CD4-positive, alpha-beta T cell treated with Interleukin-15 for 4 hours (primary cell): ENCODE results near the gene SEMA6A.

ENCODE experiments used
- DNase-seq: peaks from one replicate; pipeline ENCODE4 v3.0.0-alpha.2; 2020; ENCODE audit warnings: low spot score

Gene SEMA6A

DNA sequence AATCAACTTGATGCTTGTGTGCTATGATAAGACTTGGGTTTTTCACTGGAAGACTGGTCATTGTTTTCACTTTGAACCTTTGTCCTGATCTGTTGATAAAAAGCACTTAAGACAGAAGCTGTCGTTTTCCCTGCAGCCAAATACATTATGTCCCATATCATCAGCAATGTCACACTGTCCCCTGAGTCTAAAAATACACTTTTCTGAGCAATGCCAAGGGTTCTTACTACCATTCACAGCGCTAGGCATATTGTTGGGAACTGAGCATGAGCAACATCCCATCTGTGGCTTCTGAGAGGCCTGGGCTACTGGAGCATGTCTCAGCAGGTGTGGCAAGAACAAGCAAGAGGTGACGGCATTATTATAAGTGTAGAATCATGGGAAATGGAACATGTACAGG is 81.8 kb downstream of the SEMA6A start:
- no peak for DNase-seq

DNA sequence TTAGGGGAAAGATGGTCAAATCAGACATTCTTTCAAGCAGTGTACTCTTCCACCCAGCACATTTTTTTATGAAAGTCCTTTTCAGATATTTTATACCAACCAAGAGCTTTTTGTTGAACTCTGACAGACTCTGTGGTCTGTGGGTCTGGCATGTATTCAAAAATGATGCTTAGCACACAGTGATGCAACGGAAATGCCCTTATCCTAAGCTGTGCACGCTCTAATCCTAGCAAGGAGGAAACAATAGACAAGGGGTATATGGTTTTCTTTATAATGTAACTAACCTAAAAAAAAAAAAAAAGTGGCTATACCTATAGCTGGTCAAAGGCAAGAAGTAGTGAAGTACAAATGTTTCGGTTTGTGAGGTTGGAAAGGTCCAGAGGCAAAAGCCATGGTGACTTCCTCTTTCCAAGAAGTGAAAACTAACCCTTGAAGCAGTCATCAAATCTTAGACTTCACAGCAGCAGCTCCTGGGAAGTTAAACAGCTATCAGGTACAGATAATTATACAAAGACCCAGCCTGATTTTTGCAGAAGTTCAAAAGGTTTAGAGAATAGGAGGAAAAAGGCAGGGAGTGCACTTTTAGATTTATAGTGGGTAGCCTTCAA is 82.5 kb downstream of the SEMA6A start:
- no peak for DNase-seq

DNA sequence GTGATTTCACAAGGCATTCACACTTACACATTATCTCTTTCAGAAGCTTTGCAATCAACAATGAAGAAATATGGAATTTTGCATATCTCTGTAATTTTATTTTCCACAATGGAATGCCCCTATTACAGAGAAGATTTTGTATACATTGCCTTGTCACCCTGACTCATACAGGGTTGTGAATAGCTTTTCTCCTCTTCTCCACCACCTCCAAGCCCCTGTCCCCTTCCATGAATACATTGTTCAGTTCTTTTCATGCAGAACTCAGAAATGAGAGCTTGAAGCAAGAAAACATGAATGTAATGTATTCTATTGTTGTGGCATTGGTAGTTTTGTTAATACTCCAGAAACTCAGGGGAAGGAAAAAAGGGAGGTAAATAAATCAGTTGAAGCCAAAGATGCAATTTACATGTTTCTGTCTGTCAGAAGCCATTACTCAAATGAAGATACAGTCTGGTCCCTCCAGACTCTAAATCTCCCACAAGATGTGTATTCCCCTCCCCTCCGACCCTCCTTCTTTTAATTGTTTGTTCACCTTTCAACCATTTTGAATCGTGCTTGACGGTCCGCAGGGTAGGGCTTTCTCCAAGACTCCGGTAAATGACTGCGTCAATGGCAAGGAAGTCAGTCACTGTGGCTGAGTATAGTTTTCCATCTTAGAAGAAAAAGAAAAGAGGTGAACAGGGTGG is 86.1 kb downstream of the SEMA6A start:
- DNase-seq = no peak

DNA sequence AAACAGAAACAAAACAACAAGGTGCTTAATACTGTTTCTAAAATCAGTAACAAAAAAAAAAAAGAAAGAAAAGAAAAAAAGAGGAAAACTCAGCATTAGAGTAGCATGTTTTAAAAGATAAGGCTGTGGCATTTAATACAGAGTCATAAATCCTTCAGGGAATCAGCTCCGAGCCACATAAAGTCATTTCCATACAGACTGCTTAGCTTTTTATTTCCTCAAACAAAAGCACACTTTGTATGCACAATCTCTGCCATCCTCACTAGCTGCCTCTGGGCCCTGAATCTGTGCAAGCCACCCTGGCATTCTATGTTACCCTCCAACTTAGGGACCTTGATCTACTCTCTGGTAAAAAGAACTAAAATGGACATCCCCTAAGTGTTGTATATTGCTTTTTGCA is 87.6 kb downstream of the SEMA6A start:
- DNase-seq = no peak

DNA sequence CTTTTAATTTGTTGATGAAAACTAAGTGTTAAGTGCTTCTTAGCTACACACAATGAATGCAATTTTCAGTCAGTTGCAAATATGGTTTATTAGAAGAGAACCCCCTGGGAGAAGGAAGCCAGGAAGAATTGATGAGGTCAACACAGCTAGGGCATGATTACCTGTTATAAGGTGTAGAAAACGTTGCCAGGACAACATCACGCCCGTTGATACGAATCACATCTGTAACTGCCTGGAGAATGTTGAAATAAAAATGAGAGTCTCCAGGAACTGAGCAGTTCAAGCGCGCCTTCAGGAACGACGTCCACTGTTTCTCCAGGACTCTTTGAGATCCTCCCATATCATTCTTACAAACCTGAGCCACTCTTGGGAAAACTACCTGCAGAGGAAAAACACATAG is 88.0 kb downstream of the SEMA6A start:
- no peak for DNase-seq

DNA sequence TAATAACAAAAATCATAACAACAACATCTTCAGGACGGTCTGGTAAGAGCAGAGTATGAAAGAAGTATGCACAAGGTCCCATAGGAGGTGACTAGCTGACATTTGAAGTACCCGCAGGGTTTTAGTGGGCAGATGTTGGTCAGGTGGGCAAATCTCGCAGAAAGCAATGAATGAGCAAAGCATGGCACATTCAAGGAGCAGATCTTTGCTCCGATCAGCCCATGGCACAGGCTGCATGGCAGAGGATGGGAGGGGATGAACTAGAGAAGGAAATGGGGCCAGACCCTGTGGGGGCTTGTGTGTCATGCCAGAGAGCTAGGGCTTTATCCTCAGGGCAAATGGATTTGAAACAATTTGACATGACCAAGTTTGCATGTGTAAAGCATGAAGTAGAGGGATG is 90.0 kb downstream of the SEMA6A start:
- DNase-seq = no peak

DNA sequence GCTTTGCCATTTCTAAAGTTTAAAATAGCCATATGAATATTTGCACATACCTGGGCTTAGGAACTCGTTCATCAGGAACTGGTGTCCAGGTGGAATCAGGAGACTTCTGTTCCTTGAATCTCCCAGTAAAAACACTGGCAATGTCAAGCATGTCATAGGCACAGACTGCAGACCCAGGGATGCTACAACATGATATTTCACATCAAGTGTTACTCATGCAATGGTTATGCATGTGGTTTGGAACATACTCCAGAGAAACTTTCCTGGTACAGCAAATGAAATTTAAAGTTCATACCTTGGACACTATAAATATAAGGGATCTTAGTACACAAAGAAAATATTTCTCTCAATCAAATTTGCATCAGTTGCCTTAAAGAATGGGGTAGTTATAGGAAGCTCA is 92.2 kb downstream of the SEMA6A start:
- DNase-seq = no peak

DNA sequence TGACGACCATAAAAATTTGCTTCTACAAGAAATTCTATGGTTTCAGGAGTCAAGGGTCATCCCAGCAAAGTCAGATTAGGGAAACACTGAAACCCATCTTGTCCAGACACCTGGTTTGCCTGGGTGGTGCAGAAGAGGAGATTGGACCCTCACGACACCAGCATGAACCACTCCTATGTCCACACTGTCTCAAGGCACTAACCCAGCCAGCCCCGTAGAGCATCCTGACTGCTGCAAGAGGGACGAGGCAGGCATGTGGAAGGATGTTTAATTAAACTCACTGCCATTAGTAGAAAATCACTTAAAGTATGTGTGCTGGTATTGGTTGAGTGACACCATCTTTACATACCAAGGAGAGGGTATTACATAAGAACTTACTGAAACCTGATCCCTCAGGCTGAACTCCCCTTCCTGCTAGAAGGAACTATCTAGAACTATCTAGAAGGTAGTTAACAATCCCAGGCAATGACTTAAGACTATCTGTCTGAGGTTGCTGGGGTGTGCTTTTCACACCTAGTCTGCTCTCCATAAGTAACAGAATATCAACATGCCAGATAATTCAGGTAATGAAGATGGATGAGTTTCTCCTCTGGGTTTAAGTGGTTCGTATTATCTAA is 93.6 kb downstream of the SEMA6A start:
- no peak for DNase-seq

DNA sequence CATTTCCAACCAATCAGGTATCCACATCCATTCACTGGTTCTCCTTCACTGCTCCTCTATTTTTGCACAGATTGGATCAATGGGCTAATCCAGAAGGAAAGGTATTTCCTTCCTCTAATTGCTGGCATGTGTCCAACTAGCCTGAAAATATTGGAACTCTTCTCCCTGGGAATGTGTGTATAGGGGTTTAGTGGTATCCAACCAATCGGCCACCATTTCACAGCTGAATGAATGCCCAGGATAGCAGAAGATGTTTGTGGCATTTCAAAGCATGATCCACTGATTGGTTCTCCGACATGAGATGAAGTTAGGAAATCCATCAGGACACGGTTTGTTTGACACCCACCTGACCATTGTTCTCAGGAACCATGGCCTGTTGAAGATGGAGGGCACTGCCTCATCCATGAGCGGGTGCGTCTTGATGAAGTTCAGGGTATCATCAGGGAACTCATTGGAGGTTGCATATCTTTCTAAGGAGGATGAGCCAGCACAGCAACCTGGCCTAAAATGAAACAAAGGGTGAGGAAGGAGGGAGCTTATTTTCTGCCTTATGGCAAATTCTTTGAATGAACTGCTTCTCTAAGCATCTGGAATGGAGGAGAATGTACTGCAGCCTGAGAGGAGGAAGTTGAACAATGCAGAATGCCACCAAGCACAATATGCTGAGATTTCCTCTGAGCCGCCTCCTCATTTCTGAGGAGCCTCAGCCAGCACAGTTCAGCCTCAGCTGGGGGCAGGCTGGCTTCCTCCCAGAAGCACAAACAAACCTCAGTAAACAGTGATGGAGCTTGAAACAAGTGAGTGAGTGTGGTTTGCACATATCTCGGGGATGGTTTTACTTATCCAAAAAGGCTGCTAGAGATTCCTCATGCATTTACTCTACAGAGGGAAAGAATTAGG is 94.6 kb downstream of the SEMA6A start:
- no peak for DNase-seq

DNA sequence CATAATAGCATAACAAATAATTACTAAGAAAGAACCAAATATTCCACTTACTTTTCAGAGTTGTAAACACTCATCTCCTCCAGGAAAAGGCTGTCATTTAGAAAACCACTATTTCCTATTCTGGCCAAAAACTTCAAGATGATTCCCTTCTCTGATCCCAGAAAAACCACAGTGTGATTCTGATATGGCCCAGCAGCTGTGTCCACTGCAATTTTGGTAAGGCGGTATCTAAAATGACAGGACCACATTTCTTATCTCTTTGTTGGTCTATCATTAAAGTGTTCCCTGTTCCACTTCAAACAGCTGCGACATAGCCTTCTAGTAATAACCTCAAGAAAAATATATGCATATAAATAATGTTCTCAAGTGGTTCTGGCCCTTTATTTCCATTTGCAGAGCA is 96.1 kb downstream of the SEMA6A start:
- DNase-seq = no peak

DNA sequence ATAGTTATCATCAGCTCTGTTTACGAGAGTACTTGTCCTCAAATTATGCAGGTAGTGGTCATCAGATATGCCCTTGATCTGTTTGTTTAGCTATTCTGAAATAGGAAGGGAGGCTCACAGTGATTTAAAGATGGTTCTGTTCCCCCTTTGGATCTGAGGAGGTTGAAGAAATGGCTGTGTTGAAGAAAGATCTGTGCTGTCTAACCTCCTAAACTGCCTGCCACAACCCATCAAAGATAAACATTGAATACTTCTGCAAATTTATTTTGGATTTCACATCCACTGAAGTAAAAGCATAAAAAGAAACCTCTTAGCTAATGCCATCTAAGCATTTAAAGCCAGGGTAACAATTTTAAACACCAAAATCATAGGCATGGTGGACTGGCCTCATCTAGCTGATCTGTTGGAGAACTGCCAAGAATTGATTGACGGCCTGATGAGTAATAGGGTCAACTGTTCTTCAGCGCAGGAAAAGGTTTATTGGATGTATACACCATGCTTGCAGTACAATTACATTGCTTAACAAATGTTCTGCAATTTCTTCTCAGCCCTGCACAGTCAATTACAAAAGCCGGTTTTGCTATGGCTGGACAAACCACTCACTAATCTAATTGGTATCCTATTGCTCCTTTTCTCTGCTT is 97.6 kb downstream of the SEMA6A start:
- DNase-seq = no peak

DNA sequence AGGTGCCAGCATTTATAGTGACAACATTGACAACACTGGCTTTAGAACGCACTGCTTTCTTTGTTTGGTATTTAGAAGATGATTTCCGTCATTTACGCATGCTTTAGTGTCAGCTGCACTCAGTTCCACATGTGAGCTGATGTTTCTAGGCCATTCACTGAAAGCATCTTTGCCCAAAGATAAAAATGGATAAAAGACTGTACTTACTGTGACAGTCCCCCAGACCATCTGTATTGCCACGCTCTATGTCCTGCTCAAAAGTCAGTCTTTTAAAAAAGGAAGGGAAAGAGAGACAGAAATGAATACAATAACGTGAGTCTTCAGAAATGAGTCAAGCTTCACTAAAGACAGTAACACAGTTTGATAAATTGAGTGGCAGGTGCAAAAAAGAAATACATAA is 99.3 kb downstream of the SEMA6A start:
- DNase-seq = no peak

DNA sequence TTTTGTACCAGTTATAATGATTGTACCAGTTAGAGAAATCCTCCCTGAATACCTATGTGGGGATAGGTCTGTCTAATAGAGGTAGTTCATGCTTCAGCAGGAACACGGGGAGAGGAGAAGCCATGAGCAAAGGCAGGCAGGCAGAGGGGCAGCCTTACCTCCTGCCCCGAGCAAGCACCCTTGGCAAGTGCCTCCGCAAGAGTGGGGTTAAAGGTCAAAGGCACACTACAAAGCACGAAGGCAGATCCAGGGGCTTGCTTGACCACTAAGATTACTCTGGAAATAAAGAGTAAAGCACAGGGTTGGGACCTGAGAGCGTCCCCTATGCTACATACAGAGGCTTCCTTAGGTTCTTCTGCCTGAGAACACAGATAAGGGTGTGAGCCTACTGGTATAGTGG is 100.9 kb downstream of the SEMA6A start:
- no peak for DNase-seq

DNA sequence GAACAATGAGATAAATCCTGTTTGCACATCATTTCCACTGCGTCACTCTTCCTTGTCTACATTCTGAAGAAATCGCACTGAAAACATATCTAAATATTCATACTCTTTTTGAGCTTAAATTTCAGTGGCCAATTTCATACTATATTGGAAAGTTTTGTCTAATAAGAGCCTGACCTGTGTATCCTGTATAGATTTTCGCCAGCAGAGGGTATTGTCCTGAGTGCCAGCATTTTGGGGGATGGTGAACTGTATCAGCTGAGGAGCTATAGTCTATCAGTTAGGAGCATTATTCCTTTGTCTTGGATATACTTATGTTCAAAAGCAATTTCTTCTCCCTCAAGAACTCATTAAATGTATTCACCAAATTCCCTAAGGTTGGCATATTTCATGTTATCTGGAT is 102.3 kb downstream of the SEMA6A start:
- DNase-seq = no peak

DNA sequence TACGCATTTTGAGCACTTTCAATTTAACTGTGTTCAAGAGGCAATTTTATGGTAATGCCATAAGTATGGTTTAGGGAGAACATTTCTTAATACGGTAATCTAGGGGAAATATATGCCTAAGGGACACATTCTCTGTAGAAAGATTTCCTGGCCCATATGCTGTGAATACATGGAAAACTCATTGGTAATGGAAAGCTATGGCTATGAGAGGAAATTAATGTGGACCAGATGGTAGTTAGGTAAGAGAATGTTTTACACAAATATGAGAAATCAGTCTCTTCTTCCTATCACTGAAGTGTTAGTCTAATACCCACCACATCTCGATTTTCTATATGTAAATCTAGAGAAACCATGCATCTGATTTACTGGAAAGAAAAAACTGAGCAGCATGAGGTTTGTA is 105.0 kb downstream of the SEMA6A start:
- DNase-seq = no peak

DNA sequence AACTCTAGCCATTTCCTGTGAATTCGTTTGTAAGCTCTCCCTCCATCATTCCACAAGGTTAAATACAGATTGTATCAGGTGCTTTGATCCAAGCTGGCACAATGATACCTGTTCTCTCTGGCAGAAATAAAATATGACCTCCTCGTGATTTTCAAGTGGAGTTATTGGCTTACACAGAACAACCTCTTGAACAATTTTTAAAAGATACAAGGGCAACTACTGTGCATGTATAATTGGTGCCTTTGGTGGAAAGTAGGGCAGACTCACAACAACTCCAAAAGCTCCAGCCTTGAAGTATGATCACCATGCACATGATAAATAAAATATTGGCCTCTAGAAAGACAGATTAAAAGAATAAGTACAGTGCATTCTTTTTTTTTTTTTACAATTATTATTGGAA is 106.0 kb downstream of the SEMA6A start:
- DNase-seq = no peak

DNA sequence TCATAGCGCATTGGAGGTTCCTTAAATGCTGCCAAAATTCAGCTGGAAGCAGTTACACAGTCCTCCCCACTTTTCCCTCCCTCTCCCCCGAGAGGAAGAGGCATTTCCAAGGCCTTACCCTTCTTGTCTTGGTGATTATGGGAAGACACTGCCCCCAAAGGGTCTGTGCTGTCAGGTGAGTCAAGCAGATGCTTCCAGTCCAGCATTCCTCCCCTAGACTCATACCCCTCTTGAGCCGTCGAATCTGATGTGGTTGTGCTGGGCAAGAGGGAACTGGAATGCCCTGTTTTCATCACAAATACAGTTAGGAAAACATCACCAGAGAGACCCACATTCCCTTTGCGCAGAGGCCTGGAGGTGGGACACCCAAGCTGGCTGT is 107.2 kb downstream of the SEMA6A start:
- DNase-seq = no peak

DNA sequence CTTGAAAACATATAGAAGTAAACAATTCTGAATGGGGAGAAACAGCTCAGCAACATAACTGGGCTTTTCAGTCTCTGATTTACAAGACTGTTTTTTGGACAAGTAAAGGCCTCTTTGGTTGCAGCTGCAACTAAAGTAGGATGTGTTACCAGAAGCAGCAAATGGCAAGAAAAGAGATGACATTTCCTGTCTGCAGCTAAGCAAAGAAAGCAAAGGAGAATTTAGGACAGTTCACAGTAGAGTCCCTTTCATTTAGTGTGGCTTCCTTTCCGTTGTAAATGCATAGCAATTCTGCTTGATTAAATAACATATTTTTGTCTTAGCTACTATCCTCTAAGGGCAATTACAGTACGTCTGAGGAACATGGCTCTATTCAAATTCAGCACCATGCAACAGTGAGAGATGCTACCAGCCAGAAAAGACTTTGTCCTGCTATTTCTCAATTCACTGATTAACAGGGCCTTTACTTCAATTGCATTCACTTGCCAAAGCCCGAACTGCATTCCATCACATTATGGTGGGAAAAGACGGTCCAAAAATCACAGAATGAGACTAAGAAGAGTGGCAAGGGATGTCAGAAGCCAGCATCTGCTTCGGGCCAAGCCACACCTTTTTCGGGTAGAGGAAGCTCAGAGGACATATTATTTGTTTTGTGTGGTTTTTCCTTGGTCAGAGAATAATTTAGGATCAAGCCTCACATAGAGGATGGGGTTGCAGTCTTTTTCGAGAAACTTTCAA is 107.7 kb downstream of the SEMA6A start:
- no peak for DNase-seq

DNA sequence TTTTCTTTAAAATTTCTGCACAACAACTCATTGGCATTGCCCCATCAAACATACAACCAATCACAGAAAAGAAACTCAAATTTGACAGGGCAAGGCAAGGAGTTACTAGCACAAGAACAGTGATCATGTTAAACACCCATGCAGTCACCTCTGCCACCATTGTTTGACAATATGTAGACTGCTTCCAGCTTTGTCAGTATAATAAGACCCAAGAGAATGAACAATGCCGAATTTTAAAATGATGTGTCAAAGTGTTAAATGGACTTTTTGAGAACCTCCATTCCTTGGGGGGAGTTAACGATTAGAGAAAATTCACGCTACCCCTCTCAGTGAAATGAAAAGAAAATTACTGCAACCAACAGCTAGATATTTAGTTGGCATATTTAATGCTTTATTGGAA is 109.2 kb downstream of the SEMA6A start:
- no peak for DNase-seq

DNA sequence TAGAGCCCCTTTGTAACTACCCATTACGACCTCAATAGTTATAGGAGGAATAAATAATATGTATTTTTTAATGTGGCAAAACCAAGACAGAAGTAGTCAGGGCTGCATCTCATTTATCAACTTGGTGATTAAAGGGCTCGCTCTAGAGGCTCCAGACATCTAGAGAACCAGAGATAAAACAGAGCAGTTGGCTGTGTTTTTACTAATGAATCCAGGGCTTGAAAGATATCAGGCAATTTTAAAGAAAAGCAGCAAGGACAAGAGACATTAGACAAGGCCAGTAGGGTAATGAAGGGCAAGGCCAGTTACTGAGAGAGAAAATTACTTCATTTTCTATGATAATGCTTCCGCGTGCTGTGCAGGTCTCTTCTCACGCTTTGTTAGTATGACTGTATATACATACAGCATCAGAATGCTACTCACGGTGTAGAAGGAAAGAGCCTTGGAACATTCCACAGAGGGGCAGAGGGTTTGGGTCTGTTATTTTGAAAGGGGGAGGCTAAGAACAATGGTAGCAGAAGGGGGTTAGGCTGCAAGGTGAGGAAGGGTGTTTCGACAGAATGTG is 110.4 kb downstream of the SEMA6A start:
- no peak for DNase-seq

DNA sequence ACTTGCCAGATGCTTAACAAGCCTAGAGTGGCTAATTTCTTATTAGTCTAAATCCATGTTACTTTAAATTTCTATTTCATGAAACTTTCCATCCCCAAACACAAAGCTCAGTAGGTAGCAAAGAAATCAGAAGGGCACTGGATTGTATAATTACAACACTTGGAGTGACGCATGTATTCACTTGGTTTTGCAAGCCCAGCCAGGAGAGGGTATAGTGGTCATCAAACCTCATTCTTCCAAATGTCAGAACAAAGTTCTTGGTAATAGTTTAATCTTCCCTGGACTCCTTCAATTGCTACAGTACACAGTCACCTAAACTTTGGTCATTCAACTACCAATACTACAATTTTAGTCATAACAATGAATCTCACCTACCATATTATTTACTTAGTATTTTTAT is 112.1 kb downstream of the SEMA6A start:
- DNase-seq = no peak
